K562 (cell line): Measurements from ENCODE around the gene SPATA20. TPM values are rescaled to one million over a fixed set of nuclear protein-coding genes. Genes with fewer than 3 reads are reported as not detected.

Experiments used
- ATAC-seq: fragments of 200-7000 bp; cut with Tn5 transposase; 3 replicates; pipeline ENCODE4 v1.9.1; 2020; ENCODE audit warnings: moderate library complexity
- BruUV-seq: library from RNA; stranded (reverse); fragments of 400-500 nt; replicated peaks from 2 replicates; lab custom pipeline; 2021; lab: Mats Ljungman, UMichigan
- CTCF ChIA-PET: fragments of 300-600 bp; formaldehyde crosslinking; extraction: SDS; loops from one replicate; lab custom pipeline; 2021; ENCODE audit warnings: low intra/inter-chr PET ratio; lab: Yijun Ruan, JAX
- POLR2A ChIA-PET: fragments of 300-600, 350-650 bp; sonication (Branson Sonifier 250); formaldehyde crosslinking; extraction: SDS; loops from one replicate; lab custom pipeline; 2021; ENCODE audit warnings: antibody characterized with exemption, inconsistent platforms; lab: Yijun Ruan, JAX
- DNase-seq, 4 experiments: peaks; one replicate each; pipeline versions ENCODE4 v3.0.0 to v3.0.0-alpha.2; 2011 to 2018; ENCODE audit warnings: low spot score in 3 of 4, mixed read lengths in 3 of 4; ENCODE audit errors: extremely low read depth in 1 of 4
- FAIRE-seq: peaks from 2 replicates; lab custom pipeline; 2011; peaks lifted over from hg19 to GRCh38; lab: Jason Lieb, UNC
- H2AFZ ChIP-seq: 2 replicates; pipeline ENCODE4 v1.6.0; 2011; ENCODE audit warnings: low read depth, low read length, control low read depth, inconsistent platforms
- H3K27ac ChIP-seq: fragments of 200-600 bp; 3 replicates; pipeline ENCODE4 v1.8.0; 2011; ENCODE audit warnings: low read depth, mild to moderate bottlenecking, control low read depth, inconsistent platforms, low read length, moderate library complexity, mixed read lengths; ENCODE audit errors: extremely low read depth
- H3K27me3 ChIP-seq, 2 experiments: fragments of 300-600 bp in 1 of 2; 2 replicates in 1 of 2; 3 replicates in 1 of 2; pipeline versions ENCODE4 v1.6.0 to v1.8.0; 2011; ENCODE audit warnings: inconsistent platforms in 2 of 2, low read length in 2 of 2, mild to moderate bottlenecking in 1 of 2, mixed read lengths in 1 of 2, moderate library complexity in 1 of 2; ENCODE audit not compliant: control insufficient read depth in 2 of 2, insufficient read depth in 2 of 2
- H3K36me3 ChIP-seq: fragments of 300-600 bp; 3 replicates; pipeline ENCODE4 v1.8.0; 2011; ENCODE audit warnings: mild to moderate bottlenecking, low read length, inconsistent platforms; ENCODE audit not compliant: control insufficient read depth, insufficient read depth
- H3K4me1 ChIP-seq, 2 experiments: fragments of 200-600 bp in 1 of 2; replicated peaks in 1 of 2; 2 replicates in 1 of 2; 3 replicates in 1 of 2; pipeline versions ENCODE4 v1.5.1 to v1.8.0; 2011; ENCODE audit warnings: inconsistent platforms in 2 of 2, low read length in 2 of 2, mild to moderate bottlenecking in 1 of 2, mixed read lengths in 1 of 2, moderate library complexity in 1 of 2; ENCODE audit not compliant: control insufficient read depth in 2 of 2, insufficient read depth in 2 of 2
- H3K4me2 ChIP-seq: 2 replicates; pipeline ENCODE4 v1.6.1; 2011; ENCODE audit warnings: low read length, control low read depth, inconsistent platforms, mixed read lengths; ENCODE audit not compliant: insufficient read depth
- H3K4me3 ChIP-seq: fragments of 200-600 bp; sonication (generic), shearing (Covaris generic); 2 replicates; pipeline ENCODE4 v1.5.1; 2016; ENCODE audit warnings: control low read depth, inconsistent platforms
- H3K79me2 ChIP-seq: fragments of 200-600 bp; 3 replicates; pipeline ENCODE4 v1.8.0; 2011; ENCODE audit warnings: low read length, inconsistent platforms; ENCODE audit not compliant: control insufficient read depth, insufficient read depth
- H3K9ac ChIP-seq, 2 experiments: 2 replicates each; pipeline versions ENCODE4 v1.6.0 to v1.6.1; 2011; ENCODE audit warnings: low read depth in 2 of 2, low read length in 2 of 2, control low read depth in 1 of 2, inconsistent platforms in 1 of 2, mild to moderate bottlenecking in 1 of 2, mixed read lengths in 1 of 2; ENCODE audit not compliant: insufficient read depth in 1 of 2
- H3K9me1 ChIP-seq: one replicate; pipeline ENCODE4 v1.6.0; 2011; ENCODE audit warnings: inconsistent platforms, mild to moderate bottlenecking, low read length, moderate library complexity; ENCODE audit not compliant: control insufficient read depth, insufficient read depth
- H3K9me3 ChIP-seq: replicated peaks from 2 replicates; pipeline ENCODE4 v1.5.1; 2011; ENCODE audit warnings: low read depth, low read length, inconsistent platforms; ENCODE audit not compliant: control insufficient read depth, insufficient read depth
- H4K20me1 ChIP-seq: replicated peaks from 2 replicates; pipeline ENCODE4 v1.6.1; 2011; ENCODE audit warnings: low read length, inconsistent platforms, mixed read lengths; ENCODE audit not compliant: control insufficient read depth, insufficient read depth
- MAFK ChIP-seq: IDR thresholded peaks from 2 replicates; pipeline ENCODE4 v1.6.1; 2011; ENCODE audit warnings: low read length, improper control_type of control experiment
- MTA3 ChIP-seq: fragments of 450-650 bp; formaldehyde crosslinking; IDR thresholded peaks from 2 replicates; pipeline ENCODE4 v1.6.1; 2017; ENCODE audit warnings: mild to moderate bottlenecking, borderline replicate concordance
- PBX2 ChIP-seq, 2 experiments: IDR thresholded peaks in 1 of 2; conservative IDR thresholded peaks in 1 of 2; 2 replicates each; pipeline ENCODE4 v1.6.1; 2016; ENCODE audit warnings: low read depth in 2 of 2, mild to moderate bottlenecking in 1 of 2, missing compliant biosample characterization in 1 of 2, missing genetic modification characterization in 1 of 2, moderate library complexity in 1 of 2
- RFX1 ChIP-seq: fragments of 450-650 bp; IDR thresholded peaks from 2 replicates; pipeline ENCODE4 v1.6.1; 2016; ENCODE audit warnings: mild to moderate bottlenecking, moderate library complexity
- ZNF609 ChIP-seq: sonication (generic); formaldehyde crosslinking; IDR thresholded peaks from 2 replicates; pipeline ENCODE4 v1.8.1; 2023; ENCODE audit warnings: missing genetic modification reagents, mild to moderate bottlenecking, borderline replicate concordance
- WGBS: fragments of 100-300 bp; shearing (Covaris generic); methylation state at CpG from one replicate; pipeline ENCODE4 v1.1.6; 2016; ENCODE audit warnings: low coverage, mixed read lengths; ENCODE audit not compliant: insufficient coverage; ENCODE audit errors: missing lambda C conversion rate; 5-methylcytosine and 5-hydroxymethylcytosine counted together
- in situ Hi-C: fragments of 300-500 bp; cut with MboI; formaldehyde crosslinking; loops from 4 replicates; pipeline ENCODE4 v1.15.0; 2018; ENCODE audit warnings: inconsistent platforms, mixed read lengths
- intact Hi-C: fragments of 100-400 bp; cut with micrococcal nuclease; formaldehyde crosslinking; loops from 2 replicates; pipeline ENCODE4 v1.14.2; 2022
- polyA plus RNA-seq, 8 experiments: library from polyadenylated mRNA; depleted of rRNA in 4 of 8; stranded (reverse) in 5 of 8; unstranded in 3 of 8; fragments of >200 nt; fragmentation: Nextera tagmentation in 2 of 8; fragmentation: Illumina TruSeq in 1 of 8; extraction: Ambion mirVana in 2 of 8; extraction: Trizol in 1 of 8; gene quantifications; 2 replicates each; pipeline versions ENCODE4 v1.2.1 to v1.2.3, GENCODE V29; 2011 to 2014; ENCODE audit warnings: inconsistent platforms in 1 of 8, missing spikeins in 1 of 8
- total RNA-seq, 7 experiments: library from RNA; depleted of rRNA in 6 of 7; stranded (reverse); fragments of >200 nt in 6 of 7; fragmentation: Illumina TruSeq in 2 of 7; extraction: Trizol in 2 of 7; gene quantifications; 2 replicates each; pipeline versions ENCODE4 v1.2.1 to v1.2.3, GENCODE V29; 2011 to 2021; ENCODE audit warnings: low replicate concordance in 1 of 7
- TF ChIP-seq, protein P1 (sequence below): fragments of 250-450 bp; sonication (Bioruptor Pico); IDR thresholded peaks from 2 replicates; pipeline ENCODE4 v1.5.0; 2022; ENCODE audit warnings: mild to moderate bottlenecking

Gene SPATA20
- total and polyA plus RNA-seq, 9 of the 15 experiments (the other 6 are each of a cell fraction or from before 2014, with no cell fraction given) = 0.08 to 4.0 (median 1.5) TPM

- Histone ChIP-seq H2AFZ (no peak overlapping the region), H3K9me3 (no peaks in the 10 kb centered on the region), H3K79me2 (no peaks in the 10 kb centered on the region), H4K20me1 (peaks cover 7% of the 10 kb centered on the region), H3K27ac (no peak overlapping the region), H3K4me2 (no peak overlapping the region), H3K27me3 (peaks cover 34 to 86% of the 10 kb centered on the region in 2 experiments), H3K4me1 (peaks cover 0 to 23% of the 10 kb centered on the region in 2 experiments; a peak in 2 of 5 replicates), H3K9ac (peak overlapping the region in 1 of 2 experiments; percentile 26; a peak in 1 of 4 replicates), H3K9me1 (no peaks in the 10 kb centered on the region), H3K4me3 (no peak overlapping the region), H3K36me3 (no peaks in the 10 kb centered on the region)
- DNase-seq (no peak), ATAC-seq (peak; percentile 27; the same call in 1 of the 3 replicates), FAIRE-seq (no peak)
- BruUV-seq = no TSS peak
- 0% methylated on average over 9 of the region's 10 CpGs for WGBS
- CTCF ChIA-PET = no interaction called here
- in situ Hi-C loops = no loop called here
- TF ChIP-seq, protein P1, sequence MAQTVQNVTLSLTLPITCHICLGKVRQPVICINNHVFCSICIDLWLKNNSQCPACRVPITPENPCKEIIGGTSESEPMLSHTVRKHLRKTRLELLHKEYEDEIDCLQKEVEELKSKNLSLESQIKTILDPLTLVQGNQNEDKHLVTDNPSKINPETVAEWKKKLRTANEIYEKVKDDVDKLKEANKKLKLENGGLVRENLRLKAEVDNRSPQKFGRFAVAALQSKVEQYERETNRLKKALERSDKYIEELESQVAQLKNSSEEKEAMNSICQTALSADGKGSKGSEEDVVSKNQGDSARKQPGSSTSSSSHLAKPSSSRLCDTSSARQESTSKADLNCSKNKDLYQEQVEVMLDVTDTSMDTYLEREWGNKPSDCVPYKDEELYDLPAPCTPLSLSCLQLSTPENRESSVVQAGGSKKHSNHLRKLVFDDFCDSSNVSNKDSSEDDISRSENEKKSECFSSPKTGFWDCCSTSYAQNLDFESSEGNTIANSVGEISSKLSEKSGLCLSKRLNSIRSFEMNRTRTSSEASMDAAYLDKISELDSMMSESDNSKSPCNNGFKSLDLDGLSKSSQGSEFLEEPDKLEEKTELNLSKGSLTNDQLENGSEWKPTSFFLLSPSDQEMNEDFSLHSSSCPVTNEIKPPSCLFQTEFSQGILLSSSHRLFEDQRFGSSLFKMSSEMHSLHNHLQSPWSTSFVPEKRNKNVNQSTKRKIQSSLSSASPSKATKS (CRISPR knock-in tag) = no peak
- no peak for TF ChIP-seq MAFK
- no peak for TF ChIP-seq ZNF609 (CRISPR knock-in tag)
- peak; percentile 94 for TF ChIP-seq RFX1
- no peak for TF ChIP-seq MTA3
- TF ChIP-seq PBX2 (CRISPR knock-in tag; IDR thresholded peaks at IDR 0.05; ENCODE audit: low read depth) = no peak
- TF ChIP-seq PBX2 (tag; conservative IDR thresholded peaks at IDR 0.05; ENCODE audit: low read depth) = no peak
- intact Hi-C loops = no loop called here
- POLR2A ChIA-PET = interaction anchor here (1.1 kb wide), 1 partner anchor 23 kb away, joined by 3 read pairs; no protein-coding TSS in a partner anchor
Measured at GRCh38 chr17:50593321-50593720, 46.3 kb downstream of the SPATA20 start.
